Fibroblast of mammary gland (primary cell): Measurements from ENCODE around the gene DNAJC27.

Experiments used
- DNase-seq: peaks from one replicate; pipeline ENCODE4 v3.0.0-alpha.2; 2010; ENCODE audit warnings: low read depth
- H3K4me3 ChIP-seq: 2 replicates; pipeline ENCODE4 v1.5.1; 2011; ENCODE audit warnings: low read depth, mild to moderate bottlenecking, low read length, moderate library complexity; ENCODE audit not compliant: control insufficient read depth
- TF ChIP-seq, protein P1 (sequence below): conservative IDR thresholded peaks from 2 replicates; pipeline ENCODE4 v1.5.1; 2011; ENCODE audit warnings: low read depth, low read length, inconsistent platforms; ENCODE audit not compliant: control insufficient read depth, insufficient read depth

Gene DNAJC27

DNA sequence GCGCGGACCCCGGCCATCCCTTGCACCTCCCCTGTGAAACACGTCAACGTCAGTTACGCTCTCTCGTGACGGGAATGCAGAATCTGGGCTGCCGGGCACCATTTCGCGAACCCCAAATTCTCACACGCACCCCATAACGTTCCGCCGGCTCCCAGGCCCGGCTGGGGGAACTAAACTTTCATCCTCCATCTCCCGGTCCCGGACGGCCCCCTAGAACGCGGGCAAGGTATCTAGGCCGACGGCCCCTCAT lies 544 bp downstream of the DNAJC27 start:
- DNase-seq = no peak

DNA sequence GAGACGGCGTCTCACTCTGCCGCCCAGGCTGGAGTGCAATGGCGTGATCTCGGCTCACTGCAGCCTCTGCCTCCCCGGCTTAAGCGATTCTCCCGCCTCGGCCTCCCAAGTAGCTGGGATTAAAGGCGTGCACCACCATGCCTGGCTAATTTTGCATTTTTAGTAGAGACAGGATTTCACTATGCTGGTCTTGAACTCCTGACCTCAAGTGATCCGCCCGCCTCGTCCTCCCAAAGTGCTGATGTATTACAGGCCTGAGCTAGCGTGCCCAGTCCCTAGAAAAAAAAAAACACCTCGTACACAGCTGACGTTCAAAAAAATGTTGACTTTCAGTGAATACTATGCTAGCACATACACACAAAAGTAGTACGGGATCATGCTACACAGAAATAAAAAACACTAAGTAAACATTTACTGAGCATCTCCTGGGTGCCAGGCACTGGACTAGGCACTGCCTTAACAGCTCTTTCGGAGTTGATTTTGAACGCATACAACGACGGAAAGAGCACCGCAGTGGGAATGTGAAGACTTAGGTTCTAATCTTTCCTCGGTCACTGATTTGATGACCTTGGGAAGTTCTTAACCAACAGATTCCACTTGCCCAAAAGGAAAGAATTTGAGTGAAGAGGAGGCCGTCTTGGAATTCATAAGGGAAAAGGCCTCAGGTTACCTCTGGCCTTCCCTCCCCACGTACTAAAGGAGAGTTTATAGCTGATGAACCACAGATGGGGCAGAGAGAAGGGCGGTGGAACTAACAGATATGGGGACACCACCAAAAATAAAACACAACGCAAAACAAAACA lies 1.1 kb downstream of the DNAJC27 start:
- H3K4me3 ChIP-seq = peak overlapping the region; percentile 94
- DNase-seq = peak; percentile 53
- TF ChIP-seq, protein P1, sequence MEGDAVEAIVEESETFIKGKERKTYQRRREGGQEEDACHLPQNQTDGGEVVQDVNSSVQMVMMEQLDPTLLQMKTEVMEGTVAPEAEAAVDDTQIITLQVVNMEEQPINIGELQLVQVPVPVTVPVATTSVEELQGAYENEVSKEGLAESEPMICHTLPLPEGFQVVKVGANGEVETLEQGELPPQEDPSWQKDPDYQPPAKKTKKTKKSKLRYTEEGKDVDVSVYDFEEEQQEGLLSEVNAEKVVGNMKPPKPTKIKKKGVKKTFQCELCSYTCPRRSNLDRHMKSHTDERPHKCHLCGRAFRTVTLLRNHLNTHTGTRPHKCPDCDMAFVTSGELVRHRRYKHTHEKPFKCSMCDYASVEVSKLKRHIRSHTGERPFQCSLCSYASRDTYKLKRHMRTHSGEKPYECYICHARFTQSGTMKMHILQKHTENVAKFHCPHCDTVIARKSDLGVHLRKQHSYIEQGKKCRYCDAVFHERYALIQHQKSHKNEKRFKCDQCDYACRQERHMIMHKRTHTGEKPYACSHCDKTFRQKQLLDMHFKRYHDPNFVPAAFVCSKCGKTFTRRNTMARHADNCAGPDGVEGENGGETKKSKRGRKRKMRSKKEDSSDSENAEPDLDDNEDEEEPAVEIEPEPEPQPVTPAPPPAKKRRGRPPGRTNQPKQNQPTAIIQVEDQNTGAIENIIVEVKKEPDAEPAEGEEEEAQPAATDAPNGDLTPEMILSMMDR = no peak

More for the DNA sequence above, 544 bp downstream of the DNAJC27 start:
- TF ChIP-seq, protein P1 = no peak
- peak overlapping the region; percentile 94 for H3K4me3 ChIP-seq

DNA sequence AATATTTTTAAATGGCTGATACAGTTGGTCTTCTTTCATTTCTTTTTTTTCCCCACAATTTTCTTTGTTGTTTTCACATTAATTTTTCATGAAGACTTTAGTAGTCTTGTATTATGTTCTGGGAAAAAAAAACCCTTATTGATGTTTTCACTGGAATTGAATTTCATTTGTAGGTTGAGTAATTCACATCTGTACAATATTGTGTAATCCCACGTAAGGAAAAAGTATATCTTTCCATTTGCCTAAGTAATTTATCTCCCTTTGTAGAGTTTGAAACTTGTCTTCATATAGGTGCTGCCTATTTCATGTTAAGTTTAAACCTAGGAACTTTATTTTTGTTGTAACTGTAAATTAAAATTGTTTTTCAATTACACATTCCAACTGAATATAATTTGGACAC lies 2.0 kb downstream of the DNAJC27 start:
- TF ChIP-seq, protein P1 = no peak
- DNase-seq = peak; percentile 53
- no peak overlapping the region for H3K4me3 ChIP-seq

DNA sequence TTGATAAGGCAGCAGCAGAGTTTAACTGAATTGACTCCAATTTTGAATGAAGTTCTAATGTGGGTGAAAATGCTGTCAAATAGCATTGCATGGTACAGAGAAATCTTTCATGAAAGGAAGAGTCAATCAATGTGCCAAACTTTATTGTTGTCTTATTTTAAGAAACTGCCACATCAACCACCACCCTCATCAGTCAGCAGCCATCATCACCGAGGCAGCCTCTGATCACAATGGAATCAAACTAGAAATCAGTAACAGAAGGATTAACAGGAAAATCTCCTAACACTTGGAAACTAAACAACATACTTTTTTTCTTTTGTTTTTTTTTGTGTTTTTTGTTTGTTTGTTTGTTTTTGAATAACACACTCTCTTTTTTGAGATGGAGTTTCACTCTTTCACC lies 9.9 kb downstream of the DNAJC27 start:
- no peak overlapping the region for H3K4me3 ChIP-seq
- DNase-seq = no peak
- TF ChIP-seq, protein P1 = no peak

DNA sequence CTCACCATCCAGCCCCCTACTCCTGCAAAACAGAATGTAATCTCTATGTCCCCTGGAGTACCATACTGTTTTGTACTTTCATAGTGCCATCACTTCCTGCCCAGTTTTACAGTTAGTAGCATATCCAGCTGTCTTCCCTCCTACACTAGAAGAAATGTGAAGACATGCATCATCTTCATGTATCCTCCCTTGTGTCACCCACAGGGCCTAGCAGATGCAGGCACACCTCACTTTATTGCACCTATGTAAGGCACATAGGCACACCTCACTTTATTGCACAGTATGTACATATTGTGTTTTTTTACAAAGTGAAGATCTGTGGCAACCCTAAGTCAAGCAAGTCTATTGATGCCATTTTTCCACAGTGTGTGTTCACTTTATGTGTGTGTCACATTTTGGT lies 12.0 kb downstream of the DNAJC27 start:
- no peak for DNase-seq
- H3K4me3 ChIP-seq = no peak overlapping the region
- TF ChIP-seq, protein P1 = no peak

DNA sequence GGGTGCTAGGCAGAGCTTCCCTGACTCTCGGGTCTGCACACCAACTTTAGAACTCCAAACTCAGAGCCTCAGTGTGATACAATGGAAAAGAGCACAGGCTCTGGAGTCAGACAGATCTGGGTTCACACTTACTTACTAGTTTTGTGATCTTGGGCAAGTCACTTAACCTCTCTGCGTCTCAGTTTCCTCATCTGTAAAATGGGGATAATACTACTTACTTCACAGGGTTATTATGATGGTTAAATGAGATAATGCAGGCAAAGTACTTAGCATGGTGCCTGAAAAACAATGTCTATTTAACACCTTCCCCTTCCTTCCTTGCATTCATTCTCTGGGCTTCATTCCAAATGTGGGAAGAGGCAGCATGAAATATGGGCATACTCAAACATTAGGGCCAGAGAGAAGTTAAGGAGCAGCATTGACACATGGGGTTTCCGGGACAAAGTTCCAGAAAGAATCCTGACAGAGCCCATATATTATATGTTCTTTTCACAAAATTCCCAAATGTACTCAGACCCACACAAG lies 13.3 kb downstream of the DNAJC27 start:
- DNase-seq = no peak
- H3K4me3 ChIP-seq = no peak overlapping the region
- TF ChIP-seq, protein P1 = no peak

DNA sequence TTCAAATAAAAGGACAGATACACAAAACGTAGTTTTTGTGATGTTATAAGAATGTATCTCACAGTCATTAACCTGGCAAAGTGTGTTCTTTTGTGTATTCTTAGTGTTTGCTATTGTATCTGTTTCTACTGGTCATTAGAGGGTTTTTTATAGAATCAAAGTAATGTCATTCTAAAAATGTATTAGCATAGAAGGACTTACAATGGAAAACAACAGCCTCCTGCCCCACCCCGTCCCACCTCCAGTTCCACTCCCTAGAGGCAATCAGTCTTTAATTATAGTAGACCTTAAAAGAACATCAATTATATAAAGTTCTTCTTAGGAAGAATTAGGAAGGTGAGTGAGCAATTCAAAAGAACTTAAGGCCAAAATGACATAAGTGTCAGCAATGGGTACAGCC lies 13.8 kb downstream of the DNAJC27 start:
- DNase-seq = no peak
- no peak overlapping the region for H3K4me3 ChIP-seq
- TF ChIP-seq, protein P1 = no peak
